NCI-H2196 treated with DMSO at 0.1 percent for 48 hours (cell line): ENCODE measurements around the gene IER3.
"Not testable (repeated sequence)": the region's sequence is repeated elsewhere in the genome, so short reads cannot be mapped to it uniquely, and the experiment has no call there.

Experiments
- DNase-seq: peaks from one replicate; lab custom pipeline; 2025; ENCODE audit not compliant: unreplicated experiment; lab: John Stamatoyannopoulos, UW

IER3 gene

GRCh38 chr6:30769088-30769852 is 24.9 kb upstream of the IER3 start:
- no peak for DNase-seq

- DNase-seq, result no peak
These were observed 24.3 kb upstream of the IER3 start for GRCh38 chr6:30768634-30769087.

GRCh38 chr6:30767944-30768301 is 23.6 kb upstream of the IER3 start:
- DNase-seq, result no peak

DNA sequence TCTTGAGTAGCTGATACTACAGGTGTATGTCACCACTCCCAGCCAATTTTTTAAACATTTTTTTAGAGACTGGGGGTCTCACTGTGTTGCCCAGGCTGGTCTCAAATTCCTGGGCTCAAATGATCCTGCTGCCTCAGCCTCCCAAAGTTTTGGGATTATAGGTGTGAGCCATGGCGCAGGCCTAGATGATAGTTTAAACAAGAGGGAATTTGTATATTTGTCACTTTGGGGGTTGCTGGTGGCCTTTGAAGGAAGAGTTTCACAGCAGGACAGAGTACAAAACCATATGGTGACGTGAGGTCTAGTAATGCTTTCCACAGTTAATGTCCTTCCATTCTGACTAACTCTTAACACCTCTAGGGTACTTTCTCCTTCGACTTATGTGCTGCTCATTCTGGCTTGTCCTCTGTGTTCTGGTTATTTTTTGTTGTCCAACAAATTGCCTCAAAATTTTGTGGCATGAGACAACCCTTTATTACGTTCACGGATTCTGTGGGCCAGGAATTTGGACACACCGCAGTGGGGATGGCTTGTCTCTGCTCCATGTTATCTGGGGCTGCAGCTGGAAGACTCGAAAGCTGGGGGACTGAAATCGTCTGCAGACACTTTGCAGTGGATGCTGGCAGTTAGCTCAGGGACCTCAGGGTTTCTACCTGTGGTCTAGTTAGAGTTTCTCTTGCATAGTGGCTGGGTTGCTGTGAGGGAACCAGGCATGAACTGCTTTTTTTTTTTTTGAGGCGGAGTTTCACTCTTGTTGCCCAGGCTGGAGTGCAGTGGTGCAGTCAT is 23.0 kb upstream of the IER3 start:
- DNase-seq, result no peak

DNA sequence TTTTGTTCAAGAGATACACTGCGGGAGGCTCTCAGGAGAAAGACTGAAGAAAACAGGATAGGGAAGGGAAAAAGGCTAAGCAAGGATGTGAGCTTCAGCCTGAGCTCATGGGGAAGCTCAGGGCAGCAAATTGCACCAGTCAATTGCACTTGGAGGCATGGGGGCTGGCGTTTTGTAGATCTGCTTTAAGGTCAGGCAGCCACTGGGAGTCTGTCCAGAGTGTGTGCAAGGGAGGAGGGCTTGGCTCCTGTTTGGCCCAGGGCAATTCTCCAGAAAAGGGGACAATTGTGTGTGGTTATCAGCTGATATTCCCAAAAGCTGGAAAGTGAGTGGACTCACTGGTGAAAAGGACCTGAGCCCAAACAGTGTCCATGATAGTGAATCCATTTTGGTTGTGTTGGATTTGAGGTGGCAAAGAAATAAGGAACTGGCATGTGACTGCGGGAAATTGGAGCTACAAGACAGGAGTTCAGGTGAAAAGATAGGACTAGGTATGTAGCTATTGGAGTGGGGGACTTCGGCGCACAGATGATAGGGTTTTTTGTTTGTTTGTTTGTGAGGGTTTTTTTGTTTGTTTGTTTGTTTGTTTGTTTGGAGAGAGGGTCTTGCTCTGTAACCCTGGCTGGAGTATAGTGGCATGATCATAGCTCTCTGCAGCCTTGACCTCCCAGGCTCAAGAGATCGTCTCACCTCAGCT is 22.3 kb upstream of the IER3 start:
- DNase-seq, result no peak

GRCh38 chr6:30765495-30765894 is 21.1 kb upstream of the IER3 start:
- not testable (repeated sequence) for DNase-seq

GRCh38 chr6:30764490-30765043 is 20.2 kb upstream of the IER3 start:
- DNase-seq, result not testable (repeated sequence)

- DNase-seq, result peak; percentile 27
These were observed 19.5 kb upstream of the IER3 start for GRCh38 chr6:30763618-30764489.

DNA sequence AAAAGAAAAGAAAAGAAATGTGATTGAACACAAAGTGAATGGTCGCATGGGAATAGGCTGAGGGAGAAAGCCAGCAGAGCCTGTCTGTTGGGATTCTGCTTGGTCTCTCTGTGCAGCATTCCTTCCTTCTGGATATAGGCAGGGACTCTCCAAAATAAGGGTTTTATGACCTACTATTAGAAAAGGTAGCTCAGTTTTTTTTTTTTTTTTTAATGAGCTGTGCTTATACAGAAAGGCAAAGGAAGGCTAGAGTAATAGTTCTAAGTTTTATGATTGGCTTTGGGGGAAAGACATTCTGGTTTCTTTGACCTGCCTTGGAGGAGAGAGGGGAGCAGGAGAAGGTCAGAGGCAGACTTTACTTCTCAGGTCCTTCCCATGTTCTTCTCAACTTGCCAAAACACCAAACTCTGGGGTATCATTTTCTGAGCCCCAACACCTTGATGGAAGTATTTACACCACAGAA is 18.8 kb upstream of the IER3 start:
- DNase-seq, result no peak

DNA sequence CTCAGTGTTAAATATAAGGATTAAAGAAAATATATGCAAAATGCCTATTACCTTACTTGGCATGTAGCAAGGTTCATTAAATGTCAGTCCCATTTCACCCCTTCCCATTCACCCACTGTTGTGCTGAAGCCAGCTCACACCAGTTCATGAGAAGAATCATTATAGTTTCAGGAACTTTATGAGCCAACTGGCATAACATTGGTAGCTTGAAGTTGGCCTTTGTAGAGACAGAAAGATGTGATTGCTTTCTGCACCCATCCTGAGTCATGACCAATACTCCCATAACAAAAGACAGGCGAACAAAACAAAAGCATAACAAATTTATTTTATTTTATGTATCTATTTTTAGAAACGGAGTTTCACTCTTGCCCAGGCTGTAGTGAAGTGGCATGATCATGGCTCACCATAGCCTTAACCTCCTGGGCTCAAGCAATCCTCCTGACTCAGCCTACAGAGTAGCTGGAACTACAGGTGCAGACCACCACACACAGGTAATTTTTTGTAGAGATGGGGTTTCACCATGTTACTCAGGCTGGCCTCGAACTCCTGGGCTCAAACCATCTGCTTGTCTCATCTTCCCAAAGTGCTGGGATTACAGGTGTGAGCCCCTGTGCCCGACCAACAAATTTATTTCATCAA is 17.6 kb upstream of the IER3 start:
- DNase-seq, result no peak

- DNase-seq, result no peak
These were observed 16.2 kb upstream of the IER3 start for GRCh38 chr6:30760549-30760948.

DNA sequence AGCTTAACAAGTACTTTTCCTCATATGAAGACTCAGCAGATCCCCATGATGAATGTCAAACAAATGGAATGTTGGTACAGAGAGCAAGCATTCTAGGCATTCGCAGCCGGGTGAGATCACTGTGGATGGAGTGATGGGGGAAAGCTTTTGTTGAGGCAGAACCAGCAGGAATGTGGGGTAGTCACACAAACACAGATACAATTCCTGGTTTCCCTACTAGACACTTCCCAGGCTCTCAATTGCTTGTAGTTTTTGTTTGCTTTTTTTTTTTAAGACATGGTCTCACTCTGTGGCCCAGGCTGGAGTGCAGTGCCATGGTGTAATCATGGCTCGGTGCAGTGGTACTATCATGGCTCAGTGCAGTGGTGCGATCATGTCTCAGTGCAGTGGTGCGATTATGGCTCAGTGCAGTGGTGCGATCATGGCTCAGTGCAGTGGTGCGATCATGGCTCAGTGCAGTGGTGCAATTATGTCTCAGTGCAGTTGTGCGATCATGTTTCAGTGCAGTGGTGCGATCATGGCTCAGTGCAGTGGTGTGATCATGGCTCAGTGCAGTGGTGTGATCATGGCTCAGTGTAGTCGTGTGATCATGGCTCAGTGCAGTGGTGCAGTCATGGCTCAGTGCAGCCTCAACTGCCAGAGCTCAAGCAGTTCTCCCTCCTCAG is 15.4 kb upstream of the IER3 start:
- DNase-seq, result no peak

DNA sequence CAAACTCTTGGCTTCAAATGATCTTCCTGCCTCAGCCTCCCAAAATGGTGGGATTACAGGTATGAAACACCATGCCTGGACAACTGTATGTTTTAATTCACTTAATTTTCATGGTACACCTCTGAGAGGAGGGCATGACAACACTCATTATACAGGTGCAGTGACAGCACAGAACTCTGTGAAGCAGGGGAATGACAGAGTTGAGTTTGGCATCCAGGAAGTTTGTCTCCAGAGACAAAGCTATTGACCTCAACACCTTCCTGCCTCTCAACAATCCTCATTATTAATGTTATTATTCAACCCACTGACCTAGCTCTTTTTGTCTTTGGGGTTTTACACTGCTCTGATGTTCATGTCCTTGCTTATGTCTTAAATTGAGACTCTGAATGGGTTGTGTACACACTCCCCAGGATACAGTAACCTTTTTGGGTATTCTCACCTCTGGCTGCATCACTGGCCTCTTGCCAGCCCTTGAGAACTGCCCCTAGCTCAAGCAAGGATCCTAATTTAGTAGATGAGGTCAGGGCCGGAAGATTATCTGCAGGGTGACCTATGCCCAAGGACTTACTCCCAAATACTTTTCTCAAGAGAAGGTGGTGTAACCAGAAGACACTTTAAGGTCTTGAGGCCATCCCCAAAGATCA is 13.0 kb upstream of the IER3 start:
- no peak for DNase-seq

DNA sequence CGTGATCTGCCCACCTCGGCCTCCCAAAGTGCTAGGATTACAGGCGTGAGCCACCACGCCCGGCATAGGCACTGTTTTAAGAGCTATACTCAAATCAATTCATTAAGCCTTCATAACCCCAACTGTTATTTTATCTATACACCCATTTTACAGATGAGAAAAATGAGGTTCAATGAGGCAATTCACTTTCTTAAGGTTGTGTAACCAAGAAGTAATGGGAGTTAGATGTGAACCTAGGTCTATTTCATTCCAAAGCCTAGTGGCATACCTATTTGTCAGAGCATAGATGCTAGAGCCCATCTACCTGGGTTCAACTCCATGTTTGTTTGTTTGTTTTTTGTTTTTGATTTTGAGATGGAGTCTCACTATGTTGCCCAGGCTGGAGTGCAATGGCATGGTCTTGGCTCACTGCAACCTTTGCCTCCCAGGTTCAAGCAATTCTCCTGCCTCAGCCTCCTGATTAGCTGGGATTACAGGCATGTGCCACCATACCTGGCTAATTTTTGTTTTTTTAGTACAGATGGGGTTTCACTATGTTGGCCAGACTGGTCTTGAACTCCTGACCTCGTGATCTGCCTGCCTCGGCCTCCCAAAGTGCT is 12.2 kb upstream of the IER3 start:
- not testable (repeated sequence) for DNase-seq

DNA sequence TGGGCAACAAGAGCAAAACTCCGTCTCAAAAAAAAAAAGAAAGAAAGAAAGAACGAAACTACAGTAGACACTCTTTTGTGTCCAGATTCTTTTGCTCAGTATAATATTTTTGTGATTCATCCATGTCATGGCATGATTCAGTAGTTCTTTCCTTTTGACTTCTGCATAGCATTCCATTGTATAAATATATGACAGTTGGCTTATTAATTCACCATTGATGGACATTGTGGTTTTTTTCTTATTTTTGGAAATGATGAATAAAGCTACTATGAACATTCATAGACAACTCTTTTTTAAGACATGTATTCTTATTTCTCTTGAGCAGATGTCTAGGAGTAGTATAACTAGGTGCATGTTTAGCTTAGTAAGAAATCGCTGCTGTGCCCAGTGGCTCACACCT is 10.3 kb upstream of the IER3 start:
- DNase-seq, result no peak

DNA sequence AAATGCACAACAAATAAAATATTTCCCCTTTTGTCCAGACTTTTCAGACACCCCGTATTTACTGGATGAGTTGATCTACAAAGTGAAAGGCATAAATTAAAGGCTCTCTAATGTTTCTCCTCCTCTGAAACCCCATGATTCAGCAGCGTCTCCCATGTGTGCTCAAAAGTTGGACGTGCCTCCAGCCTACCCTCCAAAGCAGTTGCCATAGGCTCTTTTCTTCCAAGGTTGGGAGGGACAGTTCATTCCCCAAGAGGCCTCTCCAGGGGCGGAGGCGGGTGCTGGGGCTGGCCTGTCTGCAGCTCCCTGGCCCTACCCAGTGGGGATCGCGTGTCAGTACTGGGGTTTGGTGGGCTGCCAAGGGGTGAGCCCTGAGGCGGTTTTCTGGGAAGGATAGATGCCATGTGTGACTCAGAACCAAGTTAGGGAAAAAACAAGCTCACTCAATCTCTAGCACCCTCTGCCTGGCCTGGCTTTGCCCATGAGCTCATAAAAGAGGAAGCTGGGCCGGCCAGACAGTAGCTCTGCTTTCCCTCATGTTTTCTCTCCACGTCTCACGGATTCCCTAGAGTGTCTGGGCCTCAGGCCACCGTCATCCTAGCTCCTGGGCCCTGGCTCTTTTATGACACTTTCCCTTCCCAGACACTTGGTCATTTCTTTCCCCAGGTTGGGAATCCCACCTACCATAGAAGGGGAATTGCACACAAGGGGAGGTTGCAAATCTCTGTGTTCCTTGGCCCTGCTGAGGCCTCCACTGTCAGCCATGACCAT is 8.0 kb upstream of the IER3 start:
- DNase-seq, result peak; percentile 74

GRCh38 chr6:30750379-30750668 is 6.0 kb upstream of the IER3 start:
- no peak for DNase-seq
